Brain microvascular endothelial cell (primary cell): ENCODE results near the gene SVOPL.

ENCODE experiments used
- DNase-seq: peaks from one replicate; pipeline ENCODE4 v3.0.0-alpha.2; 2020
- H3K27ac ChIP-seq: fragments of 250-450 bp; sonication (Bioruptor Pico); 2 replicates; pipeline ENCODE4 v1.5.1; 2020; ENCODE audit warnings: mild to moderate bottlenecking, moderate library complexity
- H3K27me3 ChIP-seq: fragments of 250-450 bp; sonication (Bioruptor Pico); replicated peaks from 2 replicates; pipeline ENCODE4 v1.5.1; 2020; ENCODE audit warnings: mild to moderate bottlenecking
- H3K36me3 ChIP-seq: fragments of 250-450 bp; sonication (Bioruptor Pico); replicated peaks from 2 replicates; pipeline ENCODE4 v1.5.1; 2020; ENCODE audit warnings: mild to moderate bottlenecking
- H3K4me3 ChIP-seq: 2 replicates; pipeline ENCODE4 v1.5.1; 2011; ENCODE audit warnings: low read depth, mild to moderate bottlenecking, control low read depth, low read length, moderate library complexity
- CTCF ChIP-seq: IDR thresholded peaks from 2 replicates; pipeline ENCODE4 v1.5.1; 2011; ENCODE audit warnings: low read depth, mild to moderate bottlenecking, moderate library complexity, low read length, control low read depth, inconsistent platforms; ENCODE audit errors: missing control alignments
- in situ Hi-C: cut with HindIII; loops from 2 replicates; pipeline ENCODE4 v1.10.0; 2017; ENCODE audit warnings: low sequenced_read_pairs, low pct_ligation_motif_present

Gene SVOPL

GRCh38 chr7:138656952-138657351 lies 44.2 kb downstream of the SVOPL start:
- Histone ChIP-seq H3K4me3 (no peak overlapping the region), H3K27me3 (no peaks in the 10 kb centered on the region), H3K36me3 (no peaks in the 10 kb centered on the region), H3K27ac (no peak overlapping the region)
- in situ Hi-C loops: no loop called here
- no peak for TF ChIP-seq CTCF
- DNase-seq: no peak

- Histone ChIP-seq H3K27ac (no peak overlapping the region), H3K27me3 (no peaks in the 10 kb centered on the region), H3K36me3 (no peaks in the 10 kb centered on the region), H3K4me3 (no peak overlapping the region)
- DNase-seq: no peak
- in situ Hi-C loops: no loop called here
- TF ChIP-seq CTCF: no peak
These were observed 46.5 kb downstream of the SVOPL start for GRCh38 chr7:138654616-138655015.

GRCh38 chr7:138649506-138649905 lies 51.7 kb downstream of the SVOPL start:
- Histone ChIP-seq H3K27me3 (no peaks in the 10 kb centered on the region), H3K36me3 (no peaks in the 10 kb centered on the region), H3K4me3 (no peak overlapping the region), H3K27ac (no peak overlapping the region)
- TF ChIP-seq CTCF: no peak
- in situ Hi-C loops: no loop called here
- DNase-seq: no peak

- in situ Hi-C loops: no loop called here
- H3K27ac ChIP-seq: no peak overlapping the region
These were observed 55.9 kb downstream of the SVOPL start for GRCh38 chr7:138645284-138645683.

GRCh38 chr7:138632826-138633602 lies 68.1 kb downstream of the SVOPL start:
- no peak for DNase-seq

More at GRCh38 chr7:138645284-138645683, 55.9 kb downstream of the SVOPL start:
- no peak for TF ChIP-seq CTCF
- H3K4me3 ChIP-seq: no peak overlapping the region
- no peaks in the 10 kb centered on the region for H3K36me3 ChIP-seq
- no peaks in the 10 kb centered on the region for H3K27me3 ChIP-seq
- DNase-seq: no peak

More at GRCh38 chr7:138632826-138633602, 68.1 kb downstream of the SVOPL start:
- Histone ChIP-seq H3K27ac (no peak overlapping the region), H3K36me3 (no peaks in the 10 kb centered on the region), H3K4me3 (no peak overlapping the region), H3K27me3 (no peaks in the 10 kb centered on the region)
- TF ChIP-seq CTCF: no peak
- in situ Hi-C loops: no loop called here
